ENCODE results near the gene AAGAB. TPM values are rescaled to one million over a fixed set of nuclear protein-coding genes. Genes with fewer than 3 reads are reported as not detected.

AAGAB gene
- total RNA-seq, 1 donor from 2014 or later: 48.2 TPM

GRCh38 chr15:67199881-67200763, 54.3 kb downstream of the AAGAB start:
- TF ChIP-seq CTCF (IDR thresholded peaks at IDR 0.05; ENCODE audit: insufficient read depth, low read length, poor library complexity, severe bottlenecking): no peak
- Histone ChIP-seq H3K4me3 (ENCODE audit: low read depth, low read length) (no peak overlapping the region), H3K36me3 (ENCODE audit: control insufficient read depth, insufficient read depth, low read length) (no peaks in the 10 kb centered on the region), H3K27me3 (ENCODE audit: control insufficient read depth, insufficient read depth, low read length) (no peaks in the 10 kb centered on the region)
- DNase-seq (ENCODE audit: low read depth): no peak

- Histone ChIP-seq H3K36me3 (ENCODE audit: control insufficient read depth, insufficient read depth, low read length) (no peaks in the 10 kb centered on the region), H3K4me3 (ENCODE audit: low read depth, low read length) (no peak overlapping the region), H3K27me3 (ENCODE audit: control insufficient read depth, insufficient read depth, low read length) (no peaks in the 10 kb centered on the region)
- DNase-seq (ENCODE audit: low read depth): no peak
- no peak for TF ChIP-seq CTCF (IDR thresholded peaks at IDR 0.05; ENCODE audit: insufficient read depth, low read length, poor library complexity, severe bottlenecking)
Observed at GRCh38 chr15:67199391-67199790, 55.1 kb downstream of the AAGAB start.

GRCh38 chr15:67198157-67198754, 56.2 kb downstream of the AAGAB start:
- no peak overlapping the region for H3K4me3 ChIP-seq (ENCODE audit: low read depth, low read length)
- DNase-seq (ENCODE audit: low read depth): no peak
- no peak for TF ChIP-seq CTCF (IDR thresholded peaks at IDR 0.05; ENCODE audit: insufficient read depth, low read length, poor library complexity, severe bottlenecking)
- H3K27me3 ChIP-seq (ENCODE audit: control insufficient read depth, insufficient read depth, low read length): no peaks in the 10 kb centered on the region
- no peaks in the 10 kb centered on the region for H3K36me3 ChIP-seq (ENCODE audit: control insufficient read depth, insufficient read depth, low read length)

GRCh38 chr15:67197364-67197695, 57.1 kb downstream of the AAGAB start:
- DNase-seq (ENCODE audit: low read depth): no peak
- TF ChIP-seq CTCF (IDR thresholded peaks at IDR 0.05; ENCODE audit: insufficient read depth, low read length, poor library complexity, severe bottlenecking): no peak
- no peaks in the 10 kb centered on the region for H3K36me3 ChIP-seq (ENCODE audit: control insufficient read depth, insufficient read depth, low read length)

GRCh38 chr15:67196672-67197363, 57.6 kb downstream of the AAGAB start:
- no peak for TF ChIP-seq CTCF (IDR thresholded peaks at IDR 0.05; ENCODE audit: insufficient read depth, low read length, poor library complexity, severe bottlenecking)

More at GRCh38 chr15:67197364-67197695, 57.1 kb downstream of the AAGAB start:
- no peak overlapping the region for H3K4me3 ChIP-seq (ENCODE audit: low read depth, low read length)
- no peaks in the 10 kb centered on the region for H3K27me3 ChIP-seq (ENCODE audit: control insufficient read depth, insufficient read depth, low read length)

More at GRCh38 chr15:67196672-67197363, 57.6 kb downstream of the AAGAB start:
- peaks cover 1% of the 10 kb centered on the region for H3K36me3 ChIP-seq (ENCODE audit: control insufficient read depth, insufficient read depth, low read length)
- no peaks in the 10 kb centered on the region for H3K27me3 ChIP-seq (ENCODE audit: control insufficient read depth, insufficient read depth, low read length)
- peak; percentile 42 for DNase-seq (ENCODE audit: low read depth)
- H3K4me3 ChIP-seq (ENCODE audit: low read depth, low read length): no peak overlapping the region

All from kidney epithelial cell (primary cell).